Uterus (tissue), 4 donors: ENCODE data around the gene PRR5L. TPM values are rescaled to one million over a fixed set of nuclear protein-coding genes. Genes with fewer than 3 reads are reported as not detected.

ENCODE experiments used
- DNase-seq, 2 donors: peaks; one replicate each; pipeline ENCODE4 v3.0.0-alpha.2; 2019 to 2020
- H3K27ac ChIP-seq, 2 donors: fragments of 200-600 bp; sonication (generic); 1 replicate in 1 of 2; 2 replicates in 1 of 2; pipeline ENCODE4 v1.5.1; 2016 to 2018
- H3K27me3 ChIP-seq, 2 donors: fragments of 200-600 bp; sonication (generic); one replicate each; pipeline ENCODE4 v1.5.1; 2018 to 2019; ENCODE audit warnings: control low read depth in 1 of 2
- H3K36me3 ChIP-seq, 2 donors: fragments of 200-600 bp; sonication (generic); one replicate each; pipeline ENCODE4 v1.5.1; 2019; ENCODE audit warnings: control low read depth in 1 of 2
- H3K4me1 ChIP-seq, 2 donors: fragments of 200-600 bp; sonication (generic); one replicate each; pipeline ENCODE4 v1.5.1; 2018 to 2019; ENCODE audit warnings: control low read depth in 1 of 2
- H3K4me3 ChIP-seq, 2 donors: fragments of 200-600 bp; sonication (generic); 1 replicate in 1 of 2; 2 replicates in 1 of 2; pipeline ENCODE4 v1.5.1; 2018 to 2019; ENCODE audit warnings: mild to moderate bottlenecking in 1 of 2
- H3K9me3 ChIP-seq, 2 donors: fragments of 200-600 bp; sonication (generic); one replicate each; pipeline ENCODE4 v1.5.1; 2019; ENCODE audit warnings: control low read depth in 1 of 2
- CTCF ChIP-seq, 4 experiments: fragments of 200-600 bp in 2 of 4; fragments of 450-650 bp in 2 of 4; sonication (generic) in 2 of 4; IDR thresholded peaks; one replicate each; pipeline ENCODE4 v1.5.1; 2016 to 2019; ENCODE audit warnings: antibody characterized with exemption in 4 of 4, mild to moderate bottlenecking in 2 of 4, moderate library complexity in 1 of 4
- POLR2A ChIP-seq, 2 donors: fragments of 450-650 bp; IDR thresholded peaks; one replicate each; pipeline ENCODE4 v1.6.1; 2016; ENCODE audit warnings: antibody characterized with exemption in 2 of 2, mild to moderate bottlenecking in 1 of 2, moderate library complexity in 1 of 2
- intact Hi-C: fragments of 100-400 bp; cut with DNase I; formaldehyde crosslinking; loops from one replicate; pipeline ENCODE4 v1.15.1; 2023; ENCODE audit warnings: low total_unique reads
- total RNA-seq, 4 donors: library from RNA; depleted of rRNA in 3 of 4; stranded (reverse); fragments of >200 nt in 3 of 4; gene quantifications; one replicate each; pipeline versions ENCODE4 v1.1.0 to v1.2.4, GENCODE V29; 2014 to 2023
- donor health status: DM: yes; HTN: yes; CAD: no.

The PRR5L gene
- total RNA-seq, 4 donors from 2014 or later, result 7.7 to 62.1 (median 27.8) TPM

- intact Hi-C loops, result no loop called here
- TF ChIP-seq POLR2A (IDR thresholded peaks at IDR 0.05), result no peak
- TF ChIP-seq CTCF (IDR thresholded peaks at IDR 0.05), result no peak
- no peaks in the 10 kb centered on the region for H3K4me1 ChIP-seq
Measured at GRCh38 chr11:36493332-36493731, 197.2 kb downstream of the PRR5L start.

GRCh38 chr11:36498721-36499120 lies 202.6 kb downstream of the PRR5L start:
- Histone ChIP-seq H3K4me3 (no peak overlapping the region), H3K9me3 (no peaks in the 10 kb centered on the region), H3K36me3 (no peaks in the 10 kb centered on the region), H3K27me3 (no peaks in the 10 kb centered on the region), H3K27ac (no peak overlapping the region), H3K4me1 (no peaks in the 10 kb centered on the region)
- no peak for DNase-seq
- intact Hi-C loops, result no loop called here
- no peak for TF ChIP-seq POLR2A (IDR thresholded peaks at IDR 0.05)
- TF ChIP-seq CTCF (IDR thresholded peaks at IDR 0.05), result no peak

More at GRCh38 chr11:36493332-36493731, 197.2 kb downstream of the PRR5L start:
- no peak for DNase-seq
- Histone ChIP-seq H3K27ac (no peak overlapping the region), H3K36me3 (no peaks in the 10 kb centered on the region), H3K4me3 (no peak overlapping the region), H3K9me3 (no peaks in the 10 kb centered on the region), H3K27me3 (no peaks in the 10 kb centered on the region)

- DNase-seq, result no peak
- Histone ChIP-seq H3K4me3 (no peak overlapping the region), H3K27ac (no peak overlapping the region), H3K36me3 (no peaks in the 10 kb centered on the region), H3K27me3 (no peaks in the 10 kb centered on the region), H3K4me1 (no peaks in the 10 kb centered on the region), H3K9me3 (no peaks in the 10 kb centered on the region)
- TF ChIP-seq CTCF (IDR thresholded peaks at IDR 0.05) (no peak), POLR2A (IDR thresholded peaks at IDR 0.05) (no peak)
- intact Hi-C loops, result no loop called here
Measured at GRCh38 chr11:36499315-36499714, 203.2 kb downstream of the PRR5L start.

- TF ChIP-seq POLR2A (IDR thresholded peaks at IDR 0.05) (no peak), CTCF (IDR thresholded peaks at IDR 0.05) (no peak)
- Histone ChIP-seq H3K27me3 (no peaks in the 10 kb centered on the region), H3K36me3 (no peaks in the 10 kb centered on the region), H3K4me3 (no peak overlapping the region), H3K27ac (no peak overlapping the region), H3K4me1 (no peaks in the 10 kb centered on the region), H3K9me3 (no peaks in the 10 kb centered on the region)
- no peak for DNase-seq
- intact Hi-C loops, result no loop called here
Measured at GRCh38 chr11:36500315-36500721, 204.2 kb downstream of the PRR5L start.

GRCh38 chr11:36501236-36501635 lies 205.1 kb downstream of the PRR5L start:
- no peaks in the 10 kb centered on the region for H3K36me3 ChIP-seq
- no peaks in the 10 kb centered on the region for H3K9me3 ChIP-seq
- H3K27ac ChIP-seq, result no peak overlapping the region
- H3K4me1 ChIP-seq, result peaks cover 0 to 3% of the 10 kb centered on the region in 2 donors
- TF ChIP-seq POLR2A (IDR thresholded peaks at IDR 0.05) (no peak), CTCF (IDR thresholded peaks at IDR 0.05) (no peak)
- no peaks in the 10 kb centered on the region for H3K27me3 ChIP-seq
- H3K4me3 ChIP-seq, result no peak overlapping the region
- intact Hi-C loops, result no loop called here
- DNase-seq, result no peak
